Muscle layer of duodenum (tissue), 2 donors: ENCODE results near the gene RIC3.

Source experiments
- H3K27ac ChIP-seq: one replicate; pipeline ENCODE4 v1.7.0; 2013; ENCODE audit warnings: mild to moderate bottlenecking, low read length
- H3K27me3 ChIP-seq: one replicate; pipeline ENCODE4 v1.7.0; 2013; ENCODE audit warnings: low read depth, mild to moderate bottlenecking, control low read depth, low read length
- H3K36me3 ChIP-seq, 2 donors: one replicate each; pipeline ENCODE4 v1.7.0; 2013; ENCODE audit warnings: low read length in 2 of 2, control low read depth in 1 of 2, mild to moderate bottlenecking in 1 of 2; ENCODE audit not compliant: insufficient read depth in 2 of 2, control insufficient read depth in 1 of 2
- H3K4me1 ChIP-seq, 2 donors: one replicate each; pipeline ENCODE4 v1.7.0; 2013; ENCODE audit warnings: low read length in 2 of 2, mild to moderate bottlenecking in 2 of 2, control low read depth in 1 of 2, moderate library complexity in 1 of 2; ENCODE audit not compliant: insufficient read depth in 2 of 2, control insufficient read depth in 1 of 2
- H3K4me3 ChIP-seq, 2 donors: one replicate each; pipeline ENCODE4 v1.7.0; 2013; ENCODE audit warnings: low read length in 2 of 2, low read depth in 1 of 2, mild to moderate bottlenecking in 1 of 2
- H3K9me3 ChIP-seq, 2 donors: one replicate each; pipeline ENCODE4 v1.7.0; 2013; ENCODE audit warnings: low read length in 2 of 2, control low read depth in 1 of 2, mild to moderate bottlenecking in 1 of 2; ENCODE audit not compliant: control insufficient read depth in 1 of 2
- donor health status: healthy.

Gene RIC3

GRCh38 chr11:8086571-8086970 is 82.3 kb downstream of the RIC3 start:
- no peaks in the 10 kb centered on the region for H3K9me3 ChIP-seq
- H3K27me3 ChIP-seq = no peaks in the 10 kb centered on the region
- no peaks in the 10 kb centered on the region for H3K36me3 ChIP-seq
- H3K4me3 ChIP-seq = no peak overlapping the region
- H3K4me1 ChIP-seq = peaks cover 0 to 42% of the 10 kb centered on the region in 2 donors
- H3K27ac ChIP-seq = no peak overlapping the region

DNA sequence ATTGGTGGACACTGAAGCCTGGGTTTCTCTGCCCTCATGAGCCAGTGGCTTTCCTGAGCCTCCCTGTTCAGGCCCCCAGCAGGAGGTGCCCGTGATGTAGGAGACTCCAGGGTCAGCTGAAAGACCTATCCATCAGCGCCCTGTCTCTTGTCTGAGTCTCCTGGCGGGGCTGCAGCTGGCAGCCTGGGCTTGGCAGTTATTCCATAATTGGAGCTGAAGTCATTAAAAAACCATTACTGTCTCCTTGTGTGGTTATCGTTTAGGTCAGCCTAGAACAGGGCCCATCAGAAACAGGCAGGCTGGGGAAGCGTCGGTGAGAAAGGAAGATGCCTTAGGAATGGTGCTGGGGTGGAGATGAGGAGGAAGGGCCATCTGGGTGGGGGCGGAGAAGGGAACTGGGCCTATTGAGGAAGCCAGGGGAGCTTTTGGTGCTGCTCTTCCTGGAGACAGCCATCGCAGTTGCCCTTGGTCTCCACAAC is 82.8 kb downstream of the RIC3 start:
- H3K4me3 ChIP-seq = no peak overlapping the region
- no peaks in the 10 kb centered on the region for H3K27me3 ChIP-seq
- H3K27ac ChIP-seq = no peak overlapping the region
- H3K36me3 ChIP-seq = no peaks in the 10 kb centered on the region
- peaks cover 0 to 44% of the 10 kb centered on the region in 2 donors for H3K4me1 ChIP-seq
- no peaks in the 10 kb centered on the region for H3K9me3 ChIP-seq

DNA sequence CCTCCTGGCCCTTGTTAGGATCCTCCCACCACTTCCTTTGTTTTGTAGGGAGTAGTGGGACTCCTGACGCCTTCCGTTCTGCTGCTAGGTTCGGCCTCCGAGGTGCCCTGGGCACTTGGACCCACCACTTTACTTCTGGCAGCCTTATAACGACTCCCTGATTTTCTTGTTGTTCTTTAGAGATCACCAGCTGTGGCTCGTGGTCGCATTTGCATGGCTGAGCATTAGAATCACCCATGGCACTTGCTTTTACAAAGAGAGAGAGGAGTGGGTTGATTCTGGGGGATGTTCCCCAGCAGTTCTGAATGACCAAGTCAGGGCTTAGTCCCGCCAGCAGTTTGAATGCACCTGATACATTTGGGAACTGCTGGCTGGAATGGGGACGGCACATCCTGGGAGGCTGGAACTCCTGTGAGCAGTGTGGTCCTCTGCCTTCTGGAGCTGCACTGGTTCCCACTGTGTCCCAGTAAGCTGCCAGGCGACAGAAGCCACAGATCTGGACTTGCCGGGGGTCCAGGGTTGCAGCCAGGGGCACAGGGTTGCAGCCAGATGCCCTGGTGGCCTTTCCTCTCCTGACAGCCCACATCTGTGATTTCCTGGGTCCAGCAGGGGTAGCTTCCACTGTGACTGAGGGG is 83.7 kb downstream of the RIC3 start:
- Histone ChIP-seq H3K4me3 (no peak overlapping the region), H3K27ac (no peak overlapping the region), H3K4me1 (peaks cover 0 to 40% of the 10 kb centered on the region in 2 donors), H3K9me3 (no peaks in the 10 kb centered on the region), H3K27me3 (no peaks in the 10 kb centered on the region), H3K36me3 (no peaks in the 10 kb centered on the region)

DNA sequence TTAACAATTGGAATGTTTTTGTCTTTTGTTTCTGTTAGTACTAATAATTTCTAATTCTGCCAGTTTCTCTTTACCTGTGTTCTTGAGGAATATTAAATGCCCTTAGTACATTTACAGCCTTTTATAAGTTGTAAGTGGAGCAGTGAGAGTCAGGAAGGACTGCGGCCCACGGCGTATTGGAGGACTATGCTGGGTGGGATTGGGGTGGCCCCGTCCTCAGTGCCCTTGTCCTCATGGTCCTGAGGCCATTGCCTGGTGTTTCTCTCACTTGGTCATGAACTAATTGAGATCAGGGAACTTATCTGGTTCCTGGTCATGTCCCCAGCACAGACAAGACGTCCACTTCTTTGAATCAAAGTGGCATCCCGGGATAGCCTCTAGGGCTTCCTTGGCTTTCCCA is 84.5 kb downstream of the RIC3 start:
- Histone ChIP-seq H3K4me1 (peaks cover 0 to 40% of the 10 kb centered on the region in 2 donors), H3K9me3 (no peaks in the 10 kb centered on the region), H3K27me3 (no peaks in the 10 kb centered on the region), H3K36me3 (no peaks in the 10 kb centered on the region), H3K4me3 (no peak overlapping the region), H3K27ac (no peak overlapping the region)

DNA sequence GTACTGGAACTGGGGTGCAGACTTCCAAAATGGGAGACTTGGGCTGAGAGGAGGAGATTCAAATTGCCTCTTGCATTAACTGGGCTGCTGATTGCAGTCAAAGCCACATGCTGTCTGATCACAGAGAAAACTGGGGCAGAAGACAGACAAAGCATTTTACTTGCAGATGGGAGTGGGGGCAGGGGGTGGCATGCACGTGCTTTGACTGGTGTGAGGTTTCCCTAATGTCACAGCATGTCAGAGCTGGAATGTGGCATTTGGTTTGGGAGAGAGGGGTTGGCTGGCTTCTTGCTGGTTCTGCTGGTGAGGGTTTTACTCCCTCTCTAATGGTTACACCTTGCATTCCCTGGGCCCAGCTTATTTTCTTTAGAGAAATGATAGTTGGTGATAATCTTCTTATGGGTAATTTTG is 84.9 kb downstream of the RIC3 start:
- H3K4me3 ChIP-seq = no peak overlapping the region
- peaks cover 0 to 40% of the 10 kb centered on the region in 2 donors for H3K4me1 ChIP-seq
- H3K27me3 ChIP-seq = no peaks in the 10 kb centered on the region
- no peak overlapping the region for H3K27ac ChIP-seq
- no peaks in the 10 kb centered on the region for H3K36me3 ChIP-seq
- no peaks in the 10 kb centered on the region for H3K9me3 ChIP-seq

DNA sequence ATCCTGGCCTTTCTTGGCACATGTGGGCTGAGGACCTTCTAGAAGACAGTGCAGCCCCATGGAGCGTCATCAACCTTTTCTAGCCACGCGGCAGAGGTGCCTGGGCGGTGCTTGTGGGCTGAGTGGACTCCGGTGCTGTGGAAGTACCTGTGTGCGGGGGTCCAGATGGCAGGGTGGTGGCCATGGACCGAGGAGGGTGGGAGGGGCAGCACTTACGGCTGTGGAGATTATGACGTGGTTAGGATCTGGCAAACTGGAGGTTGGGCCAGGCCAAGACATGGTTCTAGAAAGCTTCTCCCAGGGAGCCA is 85.8 kb downstream of the RIC3 start:
- Histone ChIP-seq H3K27ac (no peak overlapping the region), H3K4me3 (no peak overlapping the region), H3K4me1 (peaks cover 0 to 40% of the 10 kb centered on the region in 2 donors), H3K27me3 (no peaks in the 10 kb centered on the region), H3K9me3 (no peaks in the 10 kb centered on the region), H3K36me3 (no peaks in the 10 kb centered on the region)

DNA sequence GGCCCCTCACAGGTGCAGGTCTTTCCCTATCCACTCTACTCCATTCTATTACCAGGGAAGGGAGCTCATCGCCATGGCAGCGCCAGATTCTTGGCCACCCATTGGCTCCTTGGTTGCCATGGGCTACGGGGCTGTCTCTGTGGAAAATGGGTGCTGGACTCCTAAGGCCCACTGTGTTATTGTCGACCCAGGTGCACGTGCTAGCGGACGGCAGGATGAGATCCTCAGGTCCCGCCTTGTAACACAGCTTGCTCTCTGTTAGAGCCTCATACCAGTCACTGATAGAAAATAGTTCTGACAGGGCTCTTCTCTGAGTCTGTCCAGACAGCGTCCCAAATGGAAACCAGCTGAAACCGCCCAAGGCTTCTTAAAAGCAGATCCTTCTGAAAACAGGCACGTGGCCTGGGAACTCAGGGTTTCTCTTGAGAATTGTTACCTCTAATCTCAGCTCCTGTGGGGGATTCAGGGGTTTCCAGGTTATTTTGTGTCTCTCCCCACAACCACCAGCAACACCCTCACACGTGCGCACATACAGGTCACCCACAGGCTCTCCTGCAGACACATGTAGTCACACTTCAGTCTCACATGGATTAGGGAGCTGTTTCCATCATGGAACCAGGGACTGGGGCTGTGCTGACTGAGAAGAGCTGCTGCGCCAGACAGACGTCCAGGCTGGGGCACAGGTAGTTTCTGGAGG is 86.3 kb downstream of the RIC3 start:
- peaks cover 0 to 38% of the 10 kb centered on the region in 2 donors for H3K4me1 ChIP-seq
- no peak overlapping the region for H3K27ac ChIP-seq
- peak overlapping the region; percentile 12 to 71 for H3K4me3 ChIP-seq
- no peaks in the 10 kb centered on the region for H3K27me3 ChIP-seq
- no peaks in the 10 kb centered on the region for H3K36me3 ChIP-seq
- H3K9me3 ChIP-seq = no peaks in the 10 kb centered on the region

GRCh38 chr11:8081591-8082250 is 87.1 kb downstream of the RIC3 start:
- Histone ChIP-seq H3K4me1 (peaks cover 0 to 30% of the 10 kb centered on the region in 2 donors), H3K4me3 (peak overlapping the region; percentile 12 to 71), H3K36me3 (no peaks in the 10 kb centered on the region), H3K9me3 (no peaks in the 10 kb centered on the region), H3K27me3 (no peaks in the 10 kb centered on the region), H3K27ac (no peak overlapping the region)

GRCh38 chr11:8080674-8081590 is 87.9 kb downstream of the RIC3 start, which contains the start of gene TUB:
TUB (plus strand) TSS chr11:8081211; CDS start chr11:8081511, 300 bp downstream.
- no peak within 1 kb of the TSS for H3K27ac ChIP-seq
- H3K9me3 ChIP-seq = no peaks in the 10 kb centered on the region
- no peaks in the 10 kb centered on the region for H3K36me3 ChIP-seq
- peak within 1 kb of the TSS; percentile 41 to 71 for H3K4me3 ChIP-seq
- no peaks in the 10 kb centered on the region for H3K27me3 ChIP-seq
- peaks cover 0 to 22% of the 10 kb centered on the region in 2 donors for H3K4me1 ChIP-seq

- no peak overlapping the region for H3K27ac ChIP-seq
- H3K4me1 ChIP-seq = peaks cover 0 to 19% of the 10 kb centered on the region in 2 donors
- H3K27me3 ChIP-seq = no peaks in the 10 kb centered on the region
- H3K36me3 ChIP-seq = no peaks in the 10 kb centered on the region
- H3K9me3 ChIP-seq = no peaks in the 10 kb centered on the region
- peak overlapping the region; percentile 41 to 63 for H3K4me3 ChIP-seq
Observed at GRCh38 chr11:8080069-8080670, 88.7 kb downstream of the RIC3 start.
